NCI-H345 treated with DMSO at 0.1 percent for 48 hours (cell line): ENCODE results near the gene MCM3AP.
"Not testable (repeated sequence)": the region's sequence is repeated elsewhere in the genome, so short reads cannot be mapped to it uniquely, and the experiment has no call there.

ENCODE experiments used
- DNase-seq: peaks from one replicate; lab custom pipeline; 2025; ENCODE audit not compliant: unreplicated experiment; lab: John Stamatoyannopoulos, UW

Gene MCM3AP

DNA sequence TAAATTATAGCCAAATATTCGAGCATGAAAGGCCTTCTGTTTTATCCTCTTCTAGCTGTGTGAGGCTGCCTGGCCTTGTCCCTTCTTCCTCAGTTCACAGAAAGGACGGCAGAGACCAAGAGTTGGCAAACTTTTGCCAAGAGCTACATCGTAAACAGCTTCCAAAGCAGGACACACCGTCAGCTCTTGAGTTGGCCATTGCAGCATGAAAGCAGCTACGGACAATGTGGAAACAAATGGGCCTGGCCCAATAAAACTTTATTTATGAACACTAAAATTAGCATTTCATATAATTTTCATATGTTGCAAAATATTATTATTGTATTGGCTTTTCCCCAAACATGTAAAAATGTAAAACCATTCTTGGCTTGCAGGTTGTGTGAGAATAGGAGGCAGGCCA, 27.5 kb upstream of the MCM3AP start:
- no peak for DNase-seq

DNA sequence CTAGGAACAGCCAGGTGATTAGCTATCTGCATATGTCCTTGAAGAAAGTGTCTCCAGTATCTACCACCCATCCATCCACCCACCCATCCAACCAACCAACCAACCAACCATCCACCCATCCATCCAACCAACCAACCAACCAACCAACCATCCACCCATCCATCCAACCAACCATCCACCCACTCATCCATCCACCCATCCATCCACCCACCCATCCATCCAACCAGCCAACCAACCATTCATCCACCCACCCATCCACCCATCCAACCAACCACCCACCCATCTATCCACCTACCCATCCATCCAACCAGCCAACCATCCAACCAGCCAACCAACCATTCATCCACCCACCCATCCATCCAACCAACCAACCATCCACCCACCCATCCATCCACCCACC, 26.2 kb upstream of the MCM3AP start:
- DNase-seq = no peak

DNA sequence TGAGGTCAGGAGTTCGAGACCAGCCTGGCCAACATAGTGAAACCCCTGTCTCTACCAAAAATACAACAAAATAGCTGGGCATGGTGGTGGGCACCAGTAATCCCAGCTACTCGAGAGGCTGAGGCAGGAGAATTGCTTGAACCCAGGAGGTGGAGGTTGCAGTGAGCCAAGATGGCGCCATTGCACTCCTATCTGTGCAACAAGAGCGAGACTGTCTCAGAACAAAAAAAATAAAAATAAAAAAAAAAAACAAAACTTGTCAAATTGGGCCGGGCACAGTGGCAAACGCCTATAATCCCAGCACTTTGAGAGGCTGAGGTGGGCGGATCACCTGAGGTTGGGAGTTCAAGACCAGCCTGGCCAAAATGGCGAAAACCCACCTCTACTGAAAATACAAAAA, 24.8 kb upstream of the MCM3AP start:
- DNase-seq = not testable (repeated sequence)

DNA sequence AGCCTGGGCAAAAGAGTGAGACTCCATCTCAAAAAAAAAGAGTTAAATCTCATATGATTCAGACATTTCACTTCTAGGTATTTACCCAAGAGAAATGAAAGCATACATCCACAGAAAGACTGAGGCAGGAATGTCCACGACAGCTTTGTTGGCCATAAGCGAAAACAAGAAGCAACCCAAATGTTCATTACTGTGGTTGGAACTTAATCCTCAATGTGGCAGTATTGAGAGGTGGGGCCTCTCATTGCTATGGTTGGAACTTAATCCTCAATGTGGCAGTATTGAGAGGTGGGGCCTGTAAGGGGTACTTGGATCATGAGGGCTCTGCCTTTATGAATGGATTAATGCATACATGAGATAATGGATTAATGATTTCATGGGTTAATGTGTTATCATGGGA, 23.0 kb upstream of the MCM3AP start:
- DNase-seq = no peak

DNA sequence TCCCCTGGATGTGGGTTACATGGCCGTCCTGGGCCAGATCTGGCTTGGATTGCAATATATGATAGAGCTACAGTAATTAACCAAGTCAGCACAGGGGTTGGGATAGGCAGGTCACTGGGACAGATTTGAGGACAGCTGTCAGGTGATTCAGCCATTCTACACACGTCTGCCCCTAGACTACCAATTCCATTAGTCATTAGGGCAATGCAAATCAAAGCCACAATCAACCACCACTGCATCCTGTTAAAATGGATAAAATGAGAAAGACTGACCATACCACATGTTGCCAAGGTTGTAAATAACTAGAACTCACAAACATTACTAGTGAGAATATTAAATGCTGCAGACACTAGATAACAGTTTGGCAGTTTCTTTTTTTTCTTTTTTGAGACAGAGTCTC, 22.2 kb upstream of the MCM3AP start:
- DNase-seq = no peak

DNA sequence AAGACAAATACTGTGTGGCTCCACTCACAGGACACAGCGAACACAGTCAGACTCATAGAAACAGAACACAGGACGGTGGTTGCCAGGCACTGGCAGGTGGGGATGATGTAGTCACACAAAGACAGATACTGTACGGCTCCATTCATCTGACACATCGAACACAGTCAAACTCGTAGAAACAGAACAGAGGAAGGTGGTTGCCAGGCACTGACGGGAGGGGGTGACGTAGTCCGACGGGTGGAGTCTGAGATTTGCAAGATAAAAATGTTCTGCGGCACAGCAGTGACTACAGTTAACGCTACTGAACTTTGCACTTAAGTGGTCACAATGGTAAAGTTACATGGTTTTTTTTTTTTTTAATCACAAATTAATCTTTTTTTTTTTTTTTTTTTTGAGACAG, 19.5 kb upstream of the MCM3AP start:
- DNase-seq = no peak

DNA sequence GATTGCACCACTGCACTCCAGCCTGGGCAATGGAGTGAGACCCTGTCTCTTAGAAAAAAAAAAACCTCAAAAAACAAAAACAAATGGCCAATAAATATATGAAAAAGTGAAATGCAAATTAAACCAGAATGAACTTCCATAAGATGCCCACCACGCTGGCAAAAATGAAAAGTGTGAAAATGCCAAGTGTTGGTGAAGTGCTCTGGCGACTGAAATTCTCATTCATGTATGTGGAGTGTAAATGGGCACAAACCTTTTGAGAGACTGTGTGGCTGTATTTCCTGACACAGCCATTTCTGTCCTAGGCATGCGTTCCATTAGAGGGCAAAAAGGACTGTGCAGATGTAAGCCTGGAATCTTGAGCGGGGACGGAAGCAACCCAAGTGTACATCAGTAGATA, 19.0 kb upstream of the MCM3AP start:
- no peak for DNase-seq

DNA sequence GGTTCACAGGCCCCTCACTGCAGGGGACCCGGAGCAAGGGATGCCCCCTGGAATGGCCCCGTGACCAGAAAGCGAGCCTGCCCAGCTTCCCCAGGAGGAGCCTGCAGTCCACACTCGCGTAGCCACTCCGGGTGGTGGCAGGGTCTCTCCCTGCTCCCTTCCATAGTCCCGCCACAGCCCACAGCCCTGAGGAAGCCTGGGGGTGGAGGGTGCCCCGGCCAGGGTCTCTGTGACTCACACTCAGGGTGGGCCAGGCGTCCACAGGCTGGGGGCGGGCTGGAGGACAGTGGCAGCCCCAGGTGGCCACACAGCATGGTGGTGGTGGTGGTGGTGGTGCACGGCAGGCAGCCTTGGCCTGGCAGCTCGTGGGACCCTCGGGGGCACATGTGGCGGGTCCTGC, 16.3 kb upstream of the MCM3AP start:
- DNase-seq = no peak

DNA sequence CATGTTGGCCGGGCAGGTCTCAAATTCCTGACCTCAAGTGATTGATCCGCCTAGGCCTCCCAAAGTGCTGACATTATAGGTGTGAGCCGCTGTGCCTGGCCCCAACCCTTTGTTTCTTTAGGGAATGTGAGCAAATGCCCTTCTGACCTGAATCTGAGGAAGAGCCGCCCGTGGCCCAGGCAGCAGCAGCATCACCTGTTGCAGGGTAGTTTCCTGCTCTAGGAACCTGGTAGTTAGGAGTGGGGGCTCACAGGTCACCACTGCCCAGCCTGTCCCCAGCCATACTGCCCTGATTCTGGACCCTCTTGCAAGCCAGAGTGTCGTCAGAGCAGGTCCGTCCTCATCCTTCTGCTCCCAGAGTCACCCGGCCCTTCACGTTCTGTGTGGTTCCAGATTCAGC, 13.8 kb upstream of the MCM3AP start:
- no peak for DNase-seq

DNA sequence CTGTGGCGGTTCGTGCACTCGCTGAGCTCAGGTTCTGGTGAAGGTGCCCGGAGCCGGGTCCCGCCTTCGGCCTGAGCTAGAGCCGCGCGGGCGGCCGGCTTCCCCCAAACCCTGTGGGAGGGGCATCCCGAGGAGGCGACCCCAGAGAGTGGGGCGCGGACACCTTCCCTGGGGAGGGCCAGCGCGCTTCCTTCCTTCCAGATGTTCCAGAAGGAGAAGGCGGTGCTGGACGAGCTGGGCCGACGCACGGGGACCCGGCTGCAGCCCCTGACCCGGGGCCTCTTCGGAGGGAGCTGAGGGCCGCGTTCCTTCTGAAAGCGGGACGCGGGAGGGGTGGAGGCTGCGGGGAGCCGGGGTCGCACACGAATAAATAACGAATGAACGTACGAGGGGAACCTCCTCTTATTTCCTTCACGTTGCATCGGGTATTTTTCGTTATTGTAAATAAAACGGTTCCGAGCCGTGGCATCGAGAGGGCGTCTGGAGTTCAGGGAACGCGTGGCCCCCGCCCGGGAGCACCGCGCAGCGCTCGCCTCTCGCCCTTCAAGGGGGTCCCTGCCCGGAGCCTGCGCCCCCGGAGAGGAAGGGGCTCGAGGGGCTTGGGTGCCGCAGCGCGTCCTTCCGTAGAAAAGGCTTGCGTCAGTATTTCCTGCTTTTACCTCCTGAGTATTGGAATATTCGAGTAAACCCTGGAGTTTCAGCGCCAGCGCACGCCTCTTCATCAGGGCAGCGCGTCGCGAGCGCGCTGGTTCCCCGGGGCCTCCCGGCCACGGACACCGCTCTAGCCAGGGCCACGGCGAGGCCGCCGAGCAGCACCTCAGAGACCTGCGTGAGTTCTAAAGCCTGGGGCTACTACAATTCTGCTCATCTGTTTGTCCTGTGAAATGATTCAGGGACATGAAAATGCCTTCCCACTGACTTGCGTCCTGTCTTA, 12.2 kb upstream of the MCM3AP start:
- no peak for DNase-seq

DNA sequence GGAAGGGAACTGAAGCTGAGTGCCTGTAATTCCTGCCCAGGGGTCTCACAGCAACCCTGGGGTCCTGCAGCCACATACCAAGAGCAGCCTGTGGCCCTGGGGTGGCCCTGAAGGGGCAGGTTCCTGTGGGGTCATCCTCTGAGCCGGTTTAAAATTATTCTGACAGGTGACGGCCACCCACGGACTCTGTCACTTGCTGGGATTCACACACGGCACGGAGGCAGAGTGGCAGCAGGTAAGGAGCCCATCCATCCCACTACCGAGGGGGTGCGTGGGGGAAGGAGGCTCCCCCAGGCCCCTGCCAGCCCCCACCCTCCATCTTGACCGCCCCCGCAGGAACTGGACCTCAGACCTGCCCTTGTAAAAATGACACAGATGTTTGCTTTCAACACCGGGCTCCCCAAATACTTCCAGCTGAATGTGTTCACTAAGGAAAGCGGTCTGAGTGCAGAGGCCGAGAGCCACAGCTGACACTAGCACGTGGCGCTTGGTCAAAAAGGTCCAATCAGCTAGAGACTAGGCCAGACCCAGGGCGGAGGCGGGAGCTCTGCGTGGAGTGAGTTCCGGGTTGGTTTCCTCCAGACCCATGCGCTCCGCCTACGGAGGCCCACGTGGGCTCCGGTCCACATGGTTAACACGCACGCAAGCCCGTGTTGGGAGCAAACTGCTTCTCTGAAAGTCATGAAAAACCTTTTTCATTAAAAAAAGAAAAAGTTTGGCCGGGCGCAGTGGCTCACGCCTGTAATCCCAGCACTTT, 10.8 kb upstream of the MCM3AP start:
- no peak for DNase-seq

DNA sequence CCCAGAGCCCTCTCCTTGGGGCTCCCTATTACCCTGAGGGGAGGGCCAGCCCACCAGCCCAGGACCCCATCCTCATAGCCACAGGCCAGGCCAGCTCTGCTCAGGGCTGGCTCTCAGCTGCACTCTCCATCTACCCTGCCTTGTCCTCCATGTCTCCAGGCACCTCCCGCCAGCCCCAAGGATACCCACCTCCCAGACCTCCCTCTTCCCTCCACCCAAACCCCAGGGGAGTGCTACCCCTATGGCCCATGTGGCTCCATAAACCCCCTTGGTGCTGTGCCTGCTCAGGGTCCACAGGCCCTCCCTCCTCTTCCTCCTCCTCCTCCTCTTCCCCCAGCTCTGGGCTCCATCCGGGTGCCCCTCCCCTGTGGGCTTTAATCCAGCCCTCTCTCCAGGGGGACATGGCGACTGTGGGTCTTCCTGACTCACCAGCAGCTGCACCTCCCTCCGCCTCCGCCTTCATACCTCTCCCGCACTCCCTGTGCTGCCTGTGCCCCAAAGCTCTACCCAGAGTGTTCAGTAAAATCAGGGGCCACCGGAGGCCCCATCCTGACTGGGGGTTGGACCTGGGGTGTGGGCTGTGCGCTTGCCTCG, 9.9 kb upstream of the MCM3AP start:
- no peak for DNase-seq

DNA sequence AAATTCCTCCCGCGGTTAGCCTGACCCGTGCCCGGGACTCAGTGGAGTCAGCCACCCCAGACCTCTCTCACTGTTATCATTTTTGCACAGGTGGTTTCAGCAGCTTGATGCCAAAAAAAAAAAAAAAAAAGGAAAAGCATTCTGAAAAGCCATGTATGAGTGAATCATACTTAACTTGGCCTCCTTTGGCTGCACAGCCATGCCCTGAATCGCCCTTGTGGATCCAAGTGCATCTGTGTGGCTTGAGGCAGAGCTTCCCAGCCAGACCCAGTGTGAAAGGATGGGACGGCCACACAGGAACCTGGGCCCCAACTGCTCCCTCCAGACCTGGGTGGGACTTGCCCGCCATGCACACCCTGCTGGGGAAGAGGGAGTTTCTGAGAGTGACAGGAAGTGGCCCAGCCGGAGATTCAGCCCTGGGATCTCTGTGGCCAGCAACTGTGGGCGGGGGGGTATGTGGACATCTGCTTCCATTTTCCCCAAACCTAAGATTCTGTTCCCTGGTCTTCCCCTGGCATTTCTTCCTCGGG, 9.3 kb upstream of the MCM3AP start:
- DNase-seq = no peak

DNA sequence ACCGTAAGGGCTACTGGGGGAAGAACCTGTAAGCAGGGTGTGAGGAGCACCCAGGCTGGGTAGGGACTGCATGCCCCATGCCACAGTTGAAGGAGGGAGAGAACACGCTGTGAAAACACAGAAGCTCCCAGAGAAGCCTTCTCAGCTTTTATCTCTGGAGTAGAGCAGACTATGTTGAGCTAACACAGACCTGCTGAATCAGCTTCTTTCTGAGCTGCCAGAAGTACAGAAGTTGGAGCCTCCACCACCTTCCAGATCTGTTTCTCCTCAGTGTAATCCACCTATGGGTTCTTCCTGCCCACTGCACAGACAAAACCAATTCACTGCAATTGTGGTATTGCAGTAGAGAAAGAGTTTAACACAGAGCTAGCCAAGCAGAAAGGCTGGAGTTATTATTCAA, 6.2 kb upstream of the MCM3AP start:
- DNase-seq = no peak

DNA sequence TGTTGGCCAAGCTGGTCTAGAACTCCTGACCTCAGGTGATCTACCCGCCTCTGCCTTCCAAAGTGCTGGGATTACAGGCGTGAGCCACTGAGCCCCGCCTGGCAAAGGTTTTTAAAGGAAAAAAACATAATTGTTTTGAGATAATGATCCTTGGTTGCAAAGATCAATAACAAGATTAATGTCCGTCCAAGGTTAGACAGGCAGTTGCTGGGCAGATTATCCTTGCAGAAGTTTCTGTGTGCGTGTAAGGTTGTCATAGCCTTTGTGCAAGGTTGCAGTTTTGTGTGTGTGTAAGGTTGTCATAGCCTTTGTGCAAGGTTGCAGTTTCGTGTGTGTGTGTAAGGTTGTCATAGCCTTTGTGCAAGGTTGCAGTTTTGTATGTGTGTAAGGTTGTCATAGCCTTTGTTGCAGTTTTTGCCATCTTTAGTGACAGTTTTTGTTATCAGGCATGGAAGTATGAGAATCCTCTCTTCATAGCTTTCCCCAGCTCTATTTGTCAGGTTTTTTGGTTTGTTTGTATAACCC, 4.3 kb upstream of the MCM3AP start:
- no peak for DNase-seq

DNA sequence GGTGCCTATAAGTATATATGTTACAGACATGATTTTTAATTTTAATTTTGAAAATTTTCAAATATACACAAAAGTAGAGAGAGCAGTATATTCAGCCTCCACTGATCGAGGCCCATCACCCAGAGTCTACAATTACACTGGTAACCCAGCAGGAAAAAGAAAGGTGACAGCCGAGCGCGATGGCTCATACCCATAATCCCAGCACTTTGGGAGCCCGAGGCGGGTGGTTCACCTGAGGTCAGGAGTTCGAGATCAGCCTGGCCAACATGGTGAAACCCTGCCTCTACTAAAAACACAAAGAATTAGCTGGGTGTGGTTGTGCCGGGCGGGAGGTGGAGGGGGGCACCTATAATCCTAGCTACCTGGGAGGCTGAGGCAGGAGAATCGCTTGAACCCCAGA, 2.1 kb upstream of the MCM3AP start:
- DNase-seq = no peak

DNA sequence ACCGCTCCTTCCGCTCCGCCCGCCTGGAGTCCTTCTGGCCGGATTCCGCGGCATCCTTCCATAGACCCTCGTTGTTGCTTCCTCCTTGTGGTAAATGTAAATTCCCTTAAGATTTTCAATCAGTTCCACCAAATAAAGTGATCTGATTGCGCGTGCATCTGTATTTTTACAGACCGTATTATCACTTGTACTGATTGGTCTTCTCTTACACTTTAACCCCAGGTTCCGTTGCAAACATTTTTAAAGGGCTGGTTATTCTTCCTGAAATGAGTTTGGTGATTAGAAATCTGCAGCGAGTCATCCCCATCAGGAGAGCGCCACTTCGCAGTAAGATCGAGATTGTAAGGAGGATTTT, 1.2 kb upstream of the MCM3AP start:
- no peak for DNase-seq

DNA sequence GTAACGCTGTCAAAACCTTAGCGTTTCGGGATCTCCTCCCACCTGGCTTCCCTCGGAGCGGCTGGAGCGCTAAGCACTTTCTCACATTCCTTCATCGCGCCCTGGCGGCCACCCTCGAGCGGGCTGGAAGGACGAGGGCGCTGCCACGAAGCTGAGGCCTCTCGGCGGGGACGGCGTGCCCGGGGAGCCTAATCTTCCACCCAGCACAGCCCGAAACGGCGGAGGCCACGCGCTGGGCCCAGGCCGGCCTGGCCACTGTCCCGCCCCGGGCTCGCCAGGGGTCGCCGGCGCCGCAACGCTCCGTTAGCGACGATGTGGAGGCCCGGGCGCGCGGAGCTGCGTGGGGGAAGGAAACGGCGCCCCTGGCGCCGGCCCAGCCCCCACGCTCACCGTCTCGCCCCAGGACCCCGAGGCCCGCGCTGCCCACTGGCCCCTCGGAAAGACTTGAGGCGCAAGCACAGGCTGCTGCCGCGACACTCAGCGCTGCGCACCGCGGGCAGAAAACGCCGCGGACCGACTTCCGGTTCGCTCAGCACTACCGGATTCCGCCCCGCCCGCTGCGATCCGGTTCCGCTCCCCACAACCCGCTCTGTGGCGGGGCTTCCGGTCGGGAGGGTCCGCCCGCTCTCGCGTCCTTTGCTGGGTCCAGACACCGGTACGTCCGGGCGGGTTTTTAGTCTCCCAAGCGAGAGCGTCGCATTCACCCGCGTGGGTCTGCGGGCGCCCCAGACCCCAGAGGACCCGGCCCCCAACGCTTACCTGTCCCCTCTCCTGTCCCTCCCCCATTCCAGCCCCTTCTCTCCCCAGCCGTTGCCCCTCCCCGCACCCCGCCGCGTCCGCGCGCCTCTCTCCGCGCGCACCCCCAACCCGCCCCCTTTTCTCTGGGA, 593 bp upstream of the MCM3AP start, which contains the start of gene YBEY:
Gene YBEY (plus strand): TSS at position 582 of the 887 bp plus-strand sequence. CDS start 572 bp downstream, outside the sequence.
- peak; percentile 86 for DNase-seq

DNA sequence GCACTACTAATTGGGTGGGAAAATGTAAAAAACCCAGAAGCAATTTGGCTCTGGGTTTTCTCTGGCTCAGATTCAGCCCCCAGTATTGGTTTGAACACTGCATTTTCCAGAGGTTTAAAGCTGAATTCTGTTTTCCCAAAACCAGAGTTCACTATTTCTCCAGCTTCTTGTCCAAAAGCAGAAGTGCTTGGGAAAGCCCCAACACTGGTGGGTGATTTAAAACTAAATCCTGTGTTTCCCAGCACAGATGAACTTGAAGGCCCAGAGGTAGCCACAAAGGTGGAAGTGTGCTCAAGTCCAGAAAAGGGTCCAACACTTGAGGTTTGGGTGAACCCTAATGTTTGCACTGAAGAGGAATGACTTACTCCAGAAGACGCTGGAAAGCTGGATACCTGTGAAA, 678 bp downstream of the MCM3AP start:
- DNase-seq = no peak

DNA sequence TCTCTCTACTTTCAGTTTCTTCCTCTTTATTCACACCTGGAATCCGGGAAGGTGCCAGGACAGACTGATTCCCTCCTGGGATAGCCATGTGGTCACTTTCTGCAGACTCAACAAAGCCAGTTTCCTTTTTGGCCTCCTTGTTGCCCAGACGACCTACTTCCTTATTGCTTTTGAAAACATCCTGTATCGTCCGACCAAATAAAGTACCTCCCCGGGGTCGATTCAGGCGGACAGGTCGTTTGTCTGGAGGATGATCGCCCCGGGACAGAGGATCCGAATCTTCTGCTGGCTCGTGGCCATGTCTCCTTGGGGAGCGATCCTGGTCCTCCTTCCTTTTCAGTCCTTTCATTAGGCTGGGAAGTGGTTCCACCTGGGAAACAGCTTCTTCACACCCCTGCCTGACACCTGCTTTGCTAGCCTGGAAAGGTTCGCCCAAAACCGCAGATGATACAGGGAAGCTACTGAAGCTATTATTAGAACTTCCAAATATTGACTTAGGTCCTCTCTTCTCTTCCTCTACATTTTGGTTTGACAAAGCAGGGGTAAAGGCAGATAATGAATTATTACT, 1.2 kb downstream of the MCM3AP start:
- no peak for DNase-seq
